Hepatocyte (in vitro differentiated cells): ENCODE measurements around the gene ZNF341.

Experiments used
- CTCF ChIP-seq: fragments of 200-600 bp; sonication (generic); IDR thresholded peaks from 2 replicates; pipeline ENCODE4 v1.5.1; 2016; ENCODE audit warnings: antibody characterized with exemption, mild to moderate bottlenecking; ENCODE audit not compliant: poor library complexity
- EZH2 ChIP-seq: fragments of 200-600 bp; sonication (generic); IDR thresholded peaks from 2 replicates; pipeline ENCODE4 v1.6.1; 2016; ENCODE audit warnings: antibody characterized with exemption, mild to moderate bottlenecking, borderline replicate concordance

GRCh38 chr20:33824852-33825251 is 93.1 kb downstream of the ZNF341 start:
- TF ChIP-seq CTCF: no peak
- no peak for TF ChIP-seq EZH2
